OCI-LY1 (cell line): ENCODE data around the gene DLL4.

ENCODE experiments used
- CTCF ChIP-seq: fragments of 200-600 bp; sonication (generic), shearing (Covaris generic); IDR thresholded peaks from 2 replicates; pipeline ENCODE4 v1.5.1; 2017; ENCODE audit warnings: mild to moderate bottlenecking, antibody characterized with exemption, low read length, moderate library complexity, mixed read lengths
- EZH2 ChIP-seq: fragments of 200-600 bp; sonication (generic), shearing (Covaris generic); IDR thresholded peaks from 2 replicates; pipeline ENCODE4 v1.8.0; 2017; ENCODE audit warnings: borderline replicate concordance, mixed run types, mild to moderate bottlenecking, antibody characterized with exemption, low read length, moderate library complexity, mixed read lengths

- TF ChIP-seq CTCF (no peak), EZH2 (no peak)
These were observed 57.7 kb downstream of the DLL4 start for GRCh38 chr15:40986820-40987219.
